NCI-H1092 treated with DMSO at 0.1 percent for 48 hours (cell line): ENCODE measurements around the gene TLE3.

Experiments
- DNase-seq: peaks from one replicate; lab custom pipeline; 2025; lab: John Stamatoyannopoulos, UW

Gene TLE3

GRCh38 chr15:70048198-70048565 lies 49.5 kb downstream of the TLE3 start:
- no peak for DNase-seq

- DNase-seq, result no peak
Measured at GRCh38 chr15:70047386-70048197, 50.1 kb downstream of the TLE3 start.

- DNase-seq, result no peak
Measured at GRCh38 chr15:70046679-70047369, 50.9 kb downstream of the TLE3 start.

- no peak for DNase-seq
Measured at GRCh38 chr15:70045045-70045444, 52.7 kb downstream of the TLE3 start.

- no peak for DNase-seq
Measured at GRCh38 chr15:70044168-70044567, 53.5 kb downstream of the TLE3 start.

- no peak for DNase-seq
Measured at GRCh38 chr15:70043590-70043989, 54.1 kb downstream of the TLE3 start.

- DNase-seq, result no peak
Measured at GRCh38 chr15:70042553-70043214, 55.0 kb downstream of the TLE3 start.

GRCh38 chr15:70039917-70040316 lies 57.8 kb downstream of the TLE3 start:
- no peak for DNase-seq

GRCh38 chr15:70038730-70039392 lies 58.9 kb downstream of the TLE3 start:
- no peak for DNase-seq

- no peak for DNase-seq
Measured at GRCh38 chr15:70037292-70037640, 60.5 kb downstream of the TLE3 start.

- DNase-seq, result peak; percentile 39
Measured at GRCh38 chr15:70036585-70037291, 61.0 kb downstream of the TLE3 start.

GRCh38 chr15:70035719-70036077 lies 62.0 kb downstream of the TLE3 start:
- DNase-seq, result no peak

- no peak for DNase-seq
Measured at GRCh38 chr15:70035051-70035718, 62.5 kb downstream of the TLE3 start.

GRCh38 chr15:70034596-70034995 lies 63.1 kb downstream of the TLE3 start:
- no peak for DNase-seq

- DNase-seq, result no peak
Measured at GRCh38 chr15:70034141-70034540, 63.6 kb downstream of the TLE3 start.

GRCh38 chr15:70033529-70034140 lies 64.1 kb downstream of the TLE3 start:
- DNase-seq, result peak; percentile 46

- no peak for DNase-seq
Measured at GRCh38 chr15:70033109-70033508, 64.6 kb downstream of the TLE3 start.

GRCh38 chr15:70032509-70032908 lies 65.2 kb downstream of the TLE3 start:
- no peak for DNase-seq

GRCh38 chr15:70031713-70032112 lies 66.0 kb downstream of the TLE3 start:
- no peak for DNase-seq

- no peak for DNase-seq
Measured at GRCh38 chr15:70031261-70031660, 66.5 kb downstream of the TLE3 start.

- DNase-seq, result no peak
Measured at GRCh38 chr15:70030851-70031250, 66.9 kb downstream of the TLE3 start.
